ENCODE data around the gene DYNC1LI1. TPM values are rescaled to one million over a fixed set of nuclear protein-coding genes. Genes with fewer than 3 reads are reported as not detected.

The DYNC1LI1 gene
- polyA plus RNA-seq, 1 donor (not counting 4 experiments of a cell fraction or from before 2014, with no cell fraction given): 64.4 TPM

DNA sequence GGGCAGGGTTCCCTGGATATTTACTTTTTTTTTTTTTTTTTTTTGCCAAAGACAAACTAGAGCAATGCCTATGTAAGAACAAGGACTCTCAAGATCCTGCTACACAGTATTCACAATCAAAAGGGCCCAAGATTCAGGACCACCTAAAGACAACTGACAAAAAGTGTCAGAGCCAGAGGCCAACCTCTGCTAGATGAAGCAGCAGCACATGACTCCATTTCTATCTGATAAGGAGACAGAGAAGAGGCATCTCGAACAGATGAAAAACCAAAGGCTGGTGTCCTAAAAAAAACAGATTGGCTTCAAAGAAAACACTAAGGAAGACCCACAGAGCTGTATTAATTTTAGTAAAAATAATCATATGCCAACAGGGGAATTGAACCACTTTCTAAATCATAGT is 88.0 kb downstream of the DYNC1LI1 start:
- Histone ChIP-seq H3K79me2 (ENCODE audit: control insufficient read depth, insufficient read depth, low read length) (no peaks in the 10 kb centered on the region), H3K4me1 (ENCODE audit: control insufficient read depth, extremely low read depth, insufficient read depth, low read length) (no peaks in the 10 kb centered on the region), H4K20me1 (ENCODE audit: control insufficient read depth, extremely low read depth, insufficient read depth, low read length) (no peaks in the 10 kb centered on the region), H3K4me2 (ENCODE audit: control insufficient read depth, extremely low read depth, insufficient read depth, low read depth, low read length) (no peak overlapping the region), H3K9me1 (ENCODE audit: control insufficient read depth, extremely low read depth, insufficient read depth, low read length) (no peaks in the 10 kb centered on the region), H2AFZ (ENCODE audit: control insufficient read depth, low read length) (no peak overlapping the region), H3K27me3 (ENCODE audit: control insufficient read depth, extremely low read depth, insufficient read depth, low read length) (no peaks in the 10 kb centered on the region), H3K36me3 (ENCODE audit: control insufficient read depth in 2 of 2, extremely low read depth in 1 of 2, insufficient read depth in 2 of 2, low read length in 2 of 2) (peaks cover 5 to 21% of the 10 kb centered on the region in 2 experiments), H3K9ac (ENCODE audit: control insufficient read depth, extremely low read depth, insufficient read depth, low read length) (no peak overlapping the region), H3K9me3 (ENCODE audit: control insufficient read depth, low read depth, low read length) (no peaks in the 10 kb centered on the region), H3K27ac (ENCODE audit: control insufficient read depth, insufficient read depth, low read length) (no peak overlapping the region), H3K4me3 (ENCODE audit: control insufficient read depth in 2 of 3, extremely low read depth in 1 of 3, insufficient read depth in 2 of 3, low read depth in 1 of 3, low read length in 3 of 3) (no peak overlapping the region)
- no peak for DNase-seq (ENCODE audit: low read depth, low spot score)
- TF ChIP-seq, protein P1, sequence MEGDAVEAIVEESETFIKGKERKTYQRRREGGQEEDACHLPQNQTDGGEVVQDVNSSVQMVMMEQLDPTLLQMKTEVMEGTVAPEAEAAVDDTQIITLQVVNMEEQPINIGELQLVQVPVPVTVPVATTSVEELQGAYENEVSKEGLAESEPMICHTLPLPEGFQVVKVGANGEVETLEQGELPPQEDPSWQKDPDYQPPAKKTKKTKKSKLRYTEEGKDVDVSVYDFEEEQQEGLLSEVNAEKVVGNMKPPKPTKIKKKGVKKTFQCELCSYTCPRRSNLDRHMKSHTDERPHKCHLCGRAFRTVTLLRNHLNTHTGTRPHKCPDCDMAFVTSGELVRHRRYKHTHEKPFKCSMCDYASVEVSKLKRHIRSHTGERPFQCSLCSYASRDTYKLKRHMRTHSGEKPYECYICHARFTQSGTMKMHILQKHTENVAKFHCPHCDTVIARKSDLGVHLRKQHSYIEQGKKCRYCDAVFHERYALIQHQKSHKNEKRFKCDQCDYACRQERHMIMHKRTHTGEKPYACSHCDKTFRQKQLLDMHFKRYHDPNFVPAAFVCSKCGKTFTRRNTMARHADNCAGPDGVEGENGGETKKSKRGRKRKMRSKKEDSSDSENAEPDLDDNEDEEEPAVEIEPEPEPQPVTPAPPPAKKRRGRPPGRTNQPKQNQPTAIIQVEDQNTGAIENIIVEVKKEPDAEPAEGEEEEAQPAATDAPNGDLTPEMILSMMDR (optimal IDR thresholded peaks at IDR 0.05 in 1 of 3, IDR thresholded peaks at IDR 0.05 in 1 of 3, conservative IDR thresholded peaks at IDR 0.05 in 1 of 3; ENCODE audit: extremely low read depth in 1 of 3, insufficient read depth in 2 of 3, low read length in 3 of 3): no peak
- TF ChIP-seq EZH2 (IDR thresholded peaks at IDR 0.05; ENCODE audit: low read length): no peak
- dilution Hi-C loops (cut with MboI; ENCODE audit: extremely low pct_ligation_motif_present, low sequenced_read_pairs): no loop called here
- FAIRE-seq: no peak

DNA sequence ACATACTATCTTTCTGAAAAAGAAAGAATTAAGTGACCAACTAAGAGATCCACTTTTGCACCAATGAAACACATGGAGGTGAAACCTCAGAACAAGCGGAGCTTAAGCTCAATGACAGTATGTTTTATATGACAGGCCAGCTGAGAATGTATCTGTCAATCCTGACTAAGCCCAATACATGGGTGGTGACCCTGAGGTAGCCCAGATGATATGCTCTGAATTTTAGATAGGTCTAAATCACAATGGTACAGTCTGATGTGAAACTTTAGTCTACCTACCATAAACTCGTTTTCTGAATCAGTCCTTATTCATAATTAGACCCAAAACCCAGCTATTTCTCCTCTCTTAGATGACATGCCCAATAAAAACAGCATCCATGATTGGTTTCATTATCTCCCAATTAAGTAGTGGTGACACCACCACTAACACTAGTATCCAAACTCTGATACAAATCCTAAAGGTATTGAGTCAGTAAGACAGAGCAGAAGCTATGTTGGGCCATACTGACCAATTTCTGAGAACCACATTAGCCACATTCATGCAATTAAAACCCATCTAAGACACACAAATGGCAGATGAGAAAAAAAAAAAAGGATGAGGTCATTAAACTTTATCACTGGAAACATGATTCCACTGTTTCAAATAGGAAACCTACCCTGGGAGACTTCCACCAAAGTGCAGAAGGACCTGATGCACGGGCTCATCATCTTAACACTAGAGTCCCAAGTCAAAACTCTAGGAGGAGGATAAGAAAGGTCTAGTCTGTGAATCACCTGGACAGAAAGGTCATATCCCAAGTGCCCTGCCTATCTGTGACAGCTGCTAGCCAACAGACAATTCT is 88.6 kb downstream of the DYNC1LI1 start:
- Histone ChIP-seq H3K4me1 (ENCODE audit: control insufficient read depth, extremely low read depth, insufficient read depth, low read length) (no peaks in the 10 kb centered on the region), H3K36me3 (ENCODE audit: control insufficient read depth in 2 of 2, extremely low read depth in 1 of 2, insufficient read depth in 2 of 2, low read length in 2 of 2) (peaks cover 5 to 21% of the 10 kb centered on the region in 2 experiments), H3K9ac (ENCODE audit: control insufficient read depth, extremely low read depth, insufficient read depth, low read length) (no peak overlapping the region), H3K79me2 (ENCODE audit: control insufficient read depth, insufficient read depth, low read length) (no peaks in the 10 kb centered on the region), H3K27me3 (ENCODE audit: control insufficient read depth, extremely low read depth, insufficient read depth, low read length) (no peaks in the 10 kb centered on the region), H4K20me1 (ENCODE audit: control insufficient read depth, extremely low read depth, insufficient read depth, low read length) (no peaks in the 10 kb centered on the region), H3K9me1 (ENCODE audit: control insufficient read depth, extremely low read depth, insufficient read depth, low read length) (no peaks in the 10 kb centered on the region), H2AFZ (ENCODE audit: control insufficient read depth, low read length) (no peak overlapping the region), H3K9me3 (ENCODE audit: control insufficient read depth, low read depth, low read length) (no peaks in the 10 kb centered on the region), H3K4me2 (ENCODE audit: control insufficient read depth, extremely low read depth, insufficient read depth, low read depth, low read length) (no peak overlapping the region), H3K27ac (ENCODE audit: control insufficient read depth, insufficient read depth, low read length) (no peak overlapping the region), H3K4me3 (ENCODE audit: control insufficient read depth in 2 of 3, extremely low read depth in 1 of 3, insufficient read depth in 2 of 3, low read depth in 1 of 3, low read length in 3 of 3) (no peak overlapping the region)
- dilution Hi-C loops (cut with MboI; ENCODE audit: extremely low pct_ligation_motif_present, low sequenced_read_pairs): no loop called here
- TF ChIP-seq, protein P1 (optimal IDR thresholded peaks at IDR 0.05 in 1 of 3, IDR thresholded peaks at IDR 0.05 in 1 of 3, conservative IDR thresholded peaks at IDR 0.05 in 1 of 3; ENCODE audit: extremely low read depth in 1 of 3, insufficient read depth in 2 of 3, low read length in 3 of 3): no peak
- TF ChIP-seq EZH2 (IDR thresholded peaks at IDR 0.05; ENCODE audit: low read length): no peak
- FAIRE-seq (peak; percentile 48), DNase-seq (ENCODE audit: low read depth, low spot score) (no peak)
